SK-N-SH (cell line): ENCODE data around the gene CEP170B. TPM values are rescaled to one million over a fixed set of nuclear protein-coding genes. Genes with fewer than 3 reads are reported as not detected.

Source experiments
- CTCF ChIA-PET: fragments of 300-600, 350-600 bp; formaldehyde crosslinking; extraction: SDS; loops from one replicate; lab custom pipeline; 2021; lab: Yijun Ruan, JAX
- POLR2A ChIA-PET: fragments of 350-600 bp; sonication (Branson Sonifier 250); formaldehyde crosslinking; extraction: SDS; loops from one replicate; lab custom pipeline; 2020; ENCODE audit warnings: antibody characterized with exemption, inconsistent platforms; lab: Yijun Ruan, JAX
- DNase-seq: peaks from one replicate; pipeline ENCODE4 v3.0.0; 2012
- H2AFZ ChIP-seq: fragments of 200-600 bp; sonication (generic); 2 replicates; pipeline ENCODE4 v1.8.1; 2016; ENCODE audit warnings: antibody characterized with exemption, mild to moderate bottlenecking, low read depth
- H3F3A ChIP-seq: fragments of 200-600 bp; sonication (generic); replicated peaks from 2 replicates; pipeline ENCODE3; 2016; ENCODE audit warnings: antibody characterized with exemption, mild to moderate bottlenecking; ENCODE audit not compliant: insufficient read depth
- H3K27ac ChIP-seq, 2 experiments: fragments of 200-500 bp in 1 of 2; fragments of 200-600 bp in 1 of 2; sonication (Bioruptor generic) in 1 of 2; sonication (generic), shearing (Covaris generic) in 1 of 2; 2 replicates each; pipeline versions ENCODE4 v1.5.1 to v1.6.1; 2014 to 2016; ENCODE audit warnings: low read depth in 2 of 2, inconsistent platforms in 1 of 2, low read length in 1 of 2, mild to moderate bottlenecking in 1 of 2, mixed read lengths in 1 of 2
- H3K27me3 ChIP-seq: fragments of 200-600 bp; sonication (generic), shearing (Covaris generic); 2 replicates; pipeline ENCODE4 v1.6.1; 2016; ENCODE audit warnings: mixed run types; ENCODE audit not compliant: insufficient read depth
- H3K36me3 ChIP-seq, 2 experiments: fragments of 200-500 bp in 1 of 2; fragments of 200-600 bp in 1 of 2; sonication (Bioruptor generic) in 1 of 2; sonication (generic) in 1 of 2; replicated peaks in 1 of 2; 2 replicates each; pipeline versions ENCODE3 to v1.5.1; 2014 to 2016; ENCODE audit warnings: low read length in 1 of 2, mild to moderate bottlenecking in 1 of 2; ENCODE audit not compliant: insufficient read depth in 2 of 2, control insufficient read depth in 1 of 2
- H3K4me1 ChIP-seq, 2 experiments: fragments of 200-500 bp in 1 of 2; fragments of 200-600 bp in 1 of 2; sonication (Bioruptor generic) in 1 of 2; sonication (generic), shearing (Covaris generic) in 1 of 2; 2 replicates each; pipeline versions ENCODE4 v1.5.1 to v1.6.1; 2014 to 2016; ENCODE audit warnings: low read depth in 1 of 2, low read length in 1 of 2, mixed run types in 1 of 2; ENCODE audit not compliant: insufficient read depth in 2 of 2, control insufficient read depth in 1 of 2
- H3K4me2 ChIP-seq: fragments of 200-600 bp; sonication (generic), shearing (Covaris generic); 2 replicates; pipeline ENCODE4 v1.6.1; 2017; ENCODE audit warnings: mixed run types
- H3K4me3 ChIP-seq, 2 experiments: fragments of 200-500 bp in 1 of 2; fragments of 200-600 bp in 1 of 2; sonication (Bioruptor generic) in 1 of 2; sonication (generic), shearing (Covaris generic) in 1 of 2; 2 replicates each; pipeline versions ENCODE4 v1.5.1 to v1.8.1; 2014 to 2016; ENCODE audit warnings: low read depth in 2 of 2, inconsistent platforms in 1 of 2, low read length in 1 of 2, mild to moderate bottlenecking in 1 of 2, mixed read lengths in 1 of 2, moderate library complexity in 1 of 2
- H3K79me2 ChIP-seq: fragments of 200-600 bp; sonication (generic); 2 replicates; pipeline ENCODE4 v1.8.1; 2017; ENCODE audit warnings: mild to moderate bottlenecking; ENCODE audit not compliant: insufficient read depth
- H3K9ac ChIP-seq: fragments of 200-600 bp; sonication (generic); 2 replicates; pipeline ENCODE4 v1.6.1; 2017; ENCODE audit warnings: mixed run types
- H3K9me2 ChIP-seq: fragments of 200-600 bp; sonication (generic); 2 replicates; pipeline ENCODE4 v1.6.1; 2017; ENCODE audit warnings: mixed run types
- H3K9me3 ChIP-seq: fragments of 200-600 bp; sonication (generic); 2 replicates; pipeline ENCODE4 v1.6.1; 2017; ENCODE audit warnings: mixed run types, mild to moderate bottlenecking, moderate library complexity
- H4K20me1 ChIP-seq: fragments of 200-600 bp; sonication (generic); 2 replicates; pipeline ENCODE4 v1.6.1; 2017; ENCODE audit warnings: mild to moderate bottlenecking, mixed run types; ENCODE audit not compliant: insufficient read depth
- ELF1 ChIP-seq: IDR thresholded peaks from 2 replicates; pipeline ENCODE4 v1.4.0; 2012
- EZH2phosphoT487 ChIP-seq: fragments of 200-600 bp; sonication (generic); IDR thresholded peaks from 2 replicates; pipeline ENCODE4 v1.6.1; 2017; ENCODE audit warnings: low read depth, mixed run types, mild to moderate bottlenecking, antibody characterized with exemption, moderate library complexity, borderline replicate concordance
- FOXM1 ChIP-seq: IDR thresholded peaks from 2 replicates; pipeline ENCODE4 v1.4.0; 2012; ENCODE audit warnings: low read depth, mild to moderate bottlenecking
- GABPA ChIP-seq: IDR thresholded peaks from 2 replicates; pipeline ENCODE4 v1.4.0; 2012; ENCODE audit warnings: low read depth, mild to moderate bottlenecking
- GATA2 ChIP-seq: sonication (generic); formaldehyde crosslinking; IDR thresholded peaks from 2 replicates; pipeline ENCODE4 v1.5.0; 2020; ENCODE audit warnings: mild to moderate bottlenecking, missing genetic modification reagents
- MXI1 ChIP-seq: IDR thresholded peaks from 2 replicates; pipeline ENCODE4 v1.6.1; 2012; ENCODE audit warnings: mild to moderate bottlenecking, low read depth, low read length, improper control_type of control experiment
- NRF1 ChIP-seq: IDR thresholded peaks from 2 replicates; pipeline ENCODE4 v1.6.1; 2012; ENCODE audit warnings: low read depth, mild to moderate bottlenecking, low read length
- RCOR1 ChIP-seq: fragments of 150-350 bp; IDR thresholded peaks from 2 replicates; pipeline ENCODE4 v1.6.1; 2017; ENCODE audit warnings: antibody characterized with exemption, low read length
- SIN3A ChIP-seq: IDR thresholded peaks from 2 replicates; pipeline ENCODE4 v1.6.1; 2012; ENCODE audit warnings: low read depth, mild to moderate bottlenecking, low read length, moderate library complexity, borderline replicate concordance
- SMC3 ChIP-seq: IDR thresholded peaks from 2 replicates; pipeline ENCODE4 v1.6.1; 2012; ENCODE audit warnings: low read depth, low read length, improper control_type of control experiment
- TAF1 ChIP-seq: IDR thresholded peaks from 2 replicates; pipeline ENCODE4 v1.6.1; 2012; ENCODE audit warnings: low read depth, mild to moderate bottlenecking, low read length, moderate library complexity, borderline replicate concordance
- TCF12 ChIP-seq: IDR thresholded peaks from 2 replicates; pipeline ENCODE4 v1.4.0; 2012
- TEAD4 ChIP-seq: IDR thresholded peaks from 2 replicates; pipeline ENCODE4 v1.4.0; 2012; ENCODE audit warnings: mild to moderate bottlenecking, borderline replicate concordance; ENCODE audit not compliant: insufficient read depth
- USF2 ChIP-seq: fragments of 150-350 bp; IDR thresholded peaks from 2 replicates; pipeline ENCODE4 v1.6.1; 2017; ENCODE audit warnings: antibody characterized with exemption, low read length, low read depth, borderline replicate concordance
- YY1 ChIP-seq: IDR thresholded peaks from 2 replicates; pipeline ENCODE4 v1.4.0; 2012; ENCODE audit warnings: low read depth, mild to moderate bottlenecking
- WGBS: methylation state at CpG from one replicate; pipeline ENCODE4 v1.1.6; 2017; ENCODE audit warnings: low lambda C conversion rate; 5-methylcytosine and 5-hydroxymethylcytosine counted together
- polyA plus RNA-seq, 3 experiments: library from polyadenylated mRNA; depleted of rRNA; stranded (reverse); fragments of >200 nt; gene quantifications; 2 replicates each; pipeline ENCODE4 v1.2.3, GENCODE V29; 2012
- TF ChIP-seq, protein P1 (sequence below): IDR thresholded peaks from 2 replicates; pipeline ENCODE4 v1.4.0; 2012; ENCODE audit warnings: low read depth
- TF ChIP-seq, protein P2 (sequence below): IDR thresholded peaks from 2 replicates; pipeline ENCODE4; 2012
- TF ChIP-seq, protein P3 (sequence below): fragments of 200-600 bp; sonication (generic); IDR thresholded peaks from 2 replicates; pipeline ENCODE4 v1.6.1; 2017; ENCODE audit warnings: antibody characterized with exemption, mild to moderate bottlenecking, moderate library complexity

Gene CEP170B
- polyA plus RNA-seq, 1 of the 3 experiments (the other 2 are of a cell fraction): 11.0 TPM

DNA sequence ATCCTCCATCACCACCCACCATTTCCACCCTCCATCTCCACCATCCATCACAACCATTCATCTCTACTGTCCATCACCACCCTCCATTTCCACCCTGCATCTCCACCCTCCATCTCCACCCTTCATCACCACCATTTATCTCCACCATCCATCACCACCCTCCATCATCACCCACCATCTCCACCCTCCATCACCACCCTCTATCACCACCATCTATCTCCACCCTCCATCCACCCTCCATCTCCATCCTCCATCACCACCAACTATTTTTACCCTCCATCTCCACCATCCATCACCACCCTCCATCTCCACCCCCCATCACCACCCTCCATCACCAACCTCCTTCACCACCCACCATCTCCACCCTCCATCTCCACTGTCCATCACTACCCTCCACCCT is 4.7 kb upstream of the CEP170B start:
- no peak overlapping the region for H2AFZ ChIP-seq
- H3K4me3 ChIP-seq: no peak overlapping the region
- H3K4me2 ChIP-seq: no peak overlapping the region
- H3F3A ChIP-seq: no peaks in the 10 kb centered on the region
- no peaks in the 10 kb centered on the region for H3K9me2 ChIP-seq
- H3K27ac ChIP-seq: no peak overlapping the region
- POLR2A ChIA-PET: no interaction called here
- no peaks in the 10 kb centered on the region for H3K79me2 ChIP-seq
- TF ChIP-seq EZH2phosphoT487: no peak
- no peak for TF ChIP-seq RCOR1
- TF ChIP-seq YY1: no peak
- no peak for TF ChIP-seq USF2
- TF ChIP-seq, protein P1, sequence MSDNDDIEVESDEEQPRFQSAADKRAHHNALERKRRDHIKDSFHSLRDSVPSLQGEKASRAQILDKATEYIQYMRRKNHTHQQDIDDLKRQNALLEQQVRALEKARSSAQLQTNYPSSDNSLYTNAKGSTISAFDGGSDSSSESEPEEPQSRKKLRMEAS: no peak
- TF ChIP-seq NRF1: no peak
- no peak for TF ChIP-seq ELF1
- TF ChIP-seq, protein P2, sequence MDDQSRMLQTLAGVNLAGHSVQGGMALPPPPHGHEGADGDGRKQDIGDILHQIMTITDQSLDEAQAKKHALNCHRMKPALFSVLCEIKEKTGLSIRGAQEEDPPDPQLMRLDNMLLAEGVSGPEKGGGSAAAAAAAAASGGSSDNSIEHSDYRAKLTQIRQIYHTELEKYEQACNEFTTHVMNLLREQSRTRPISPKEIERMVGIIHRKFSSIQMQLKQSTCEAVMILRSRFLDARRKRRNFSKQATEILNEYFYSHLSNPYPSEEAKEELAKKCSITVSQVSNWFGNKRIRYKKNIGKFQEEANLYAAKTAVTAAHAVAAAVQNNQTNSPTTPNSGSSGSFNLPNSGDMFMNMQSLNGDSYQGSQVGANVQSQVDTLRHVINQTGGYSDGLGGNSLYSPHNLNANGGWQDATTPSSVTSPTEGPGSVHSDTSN: no peak
- no peak for TF ChIP-seq TCF12
- TF ChIP-seq, all 33 proteins: peak for 0
- Histone ChIP-seq H3K9ac (no peak overlapping the region), H4K20me1 (no peaks in the 10 kb centered on the region), H3K9me3 (no peaks in the 10 kb centered on the region), H3K36me3 (no peaks in the 10 kb centered on the region), H3K27me3 (no peaks in the 10 kb centered on the region), H3K4me1 (peaks cover 0 to 3% of the 10 kb centered on the region in 2 experiments; a peak in 1 of 4 replicates)
- DNase-seq: no peak
- CTCF ChIA-PET: no interaction called here

GRCh38 chr14:104863131-104863862 is 1.8 kb upstream of the CEP170B start:
- H2AFZ ChIP-seq: no peak overlapping the region
- H3K4me1 ChIP-seq: peaks cover 7 to 12% of the 10 kb centered on the region in 2 experiments; a peak in 2 of 4 replicates
- peaks cover 26% of the 10 kb centered on the region for H3K79me2 ChIP-seq
- no peak overlapping the region for H3K27ac ChIP-seq
- 98% methylated on average over 13 of the region's 13 CpGs for WGBS
- H3K36me3 ChIP-seq: no peaks in the 10 kb centered on the region
- no peak overlapping the region for H3K9ac ChIP-seq
- H3K9me2 ChIP-seq: no peaks in the 10 kb centered on the region
- H3K4me3 ChIP-seq: no peak overlapping the region
- no peak for TF ChIP-seq SMC3
- TF ChIP-seq SIN3A: no peak
- TF ChIP-seq, protein P3, sequence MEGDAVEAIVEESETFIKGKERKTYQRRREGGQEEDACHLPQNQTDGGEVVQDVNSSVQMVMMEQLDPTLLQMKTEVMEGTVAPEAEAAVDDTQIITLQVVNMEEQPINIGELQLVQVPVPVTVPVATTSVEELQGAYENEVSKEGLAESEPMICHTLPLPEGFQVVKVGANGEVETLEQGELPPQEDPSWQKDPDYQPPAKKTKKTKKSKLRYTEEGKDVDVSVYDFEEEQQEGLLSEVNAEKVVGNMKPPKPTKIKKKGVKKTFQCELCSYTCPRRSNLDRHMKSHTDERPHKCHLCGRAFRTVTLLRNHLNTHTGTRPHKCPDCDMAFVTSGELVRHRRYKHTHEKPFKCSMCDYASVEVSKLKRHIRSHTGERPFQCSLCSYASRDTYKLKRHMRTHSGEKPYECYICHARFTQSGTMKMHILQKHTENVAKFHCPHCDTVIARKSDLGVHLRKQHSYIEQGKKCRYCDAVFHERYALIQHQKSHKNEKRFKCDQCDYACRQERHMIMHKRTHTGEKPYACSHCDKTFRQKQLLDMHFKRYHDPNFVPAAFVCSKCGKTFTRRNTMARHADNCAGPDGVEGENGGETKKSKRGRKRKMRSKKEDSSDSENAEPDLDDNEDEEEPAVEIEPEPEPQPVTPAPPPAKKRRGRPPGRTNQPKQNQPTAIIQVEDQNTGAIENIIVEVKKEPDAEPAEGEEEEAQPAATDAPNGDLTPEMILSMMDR: no peak
- no peak for TF ChIP-seq TEAD4
- TF ChIP-seq FOXM1: no peak
- no peak for TF ChIP-seq GATA2 (CRISPR knock-in tag)
- TF ChIP-seq GABPA: no peak
- no peak for TF ChIP-seq USF2
- no peak for TF ChIP-seq TAF1
- TF ChIP-seq, protein P1: no peak
- TF ChIP-seq NRF1: no peak
- no peak for TF ChIP-seq MXI1
- no peaks in the 10 kb centered on the region for H3F3A ChIP-seq
- H4K20me1 ChIP-seq: peaks cover 21% of the 10 kb centered on the region
- ChIA-PET POLR2A (no interaction called here), CTCF (interaction anchor here (0.7 to 2.9 kb wide), 7 partner anchors 14 to 182 kb away, joined by 3 to 13 read pairs (median 3); no protein-coding TSS in a partner anchor)
- H3K27me3 ChIP-seq: no peaks in the 10 kb centered on the region
- no peak for DNase-seq
- H3K9me3 ChIP-seq: no peaks in the 10 kb centered on the region
- no peak overlapping the region for H3K4me2 ChIP-seq
